ENCODE data around the gene CRTAC1.

DNA sequence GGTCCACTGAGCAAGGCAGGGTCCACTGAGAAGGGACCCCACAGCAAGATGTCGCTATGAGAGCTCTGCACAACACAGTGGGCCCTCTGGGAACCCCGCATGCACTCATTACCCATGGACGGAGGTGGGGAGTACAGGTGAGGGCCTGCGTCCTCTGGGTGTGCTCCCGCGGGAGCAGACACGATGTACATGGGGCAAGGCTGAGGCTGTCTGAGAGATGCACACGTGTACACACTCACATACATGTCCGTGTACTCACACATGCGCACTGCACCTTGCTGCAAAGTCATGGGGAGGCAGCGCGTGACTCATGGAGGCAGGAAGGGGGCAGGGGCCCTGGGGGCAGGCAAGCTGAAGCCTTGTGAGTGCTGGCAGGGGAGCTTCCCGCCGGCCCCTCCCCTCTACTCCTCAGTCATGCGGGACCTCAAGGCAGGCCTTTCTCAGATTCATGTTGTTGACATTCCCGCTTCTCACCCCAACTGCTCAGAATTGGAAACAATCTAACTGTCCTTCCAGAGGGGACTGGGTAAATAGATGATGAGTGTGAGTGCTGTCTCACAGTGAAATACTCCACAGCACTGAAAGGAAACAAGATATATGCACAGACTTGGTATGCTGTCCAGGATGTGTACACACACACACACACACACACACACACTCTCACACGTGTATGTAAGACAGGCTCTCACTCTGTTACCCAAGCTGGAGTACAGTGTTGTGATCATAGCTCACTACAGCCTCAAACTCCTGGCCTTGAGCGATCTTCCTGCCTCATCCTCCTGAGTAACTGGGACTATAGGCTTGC, 140.8 kb downstream of the CRTAC1 start:
- TF ChIP-seq EZH2 (IDR thresholded peaks at IDR 0.05; ENCODE audit: low read depth, unreplicated experiment) (no peak), POLR2AphosphoS5 (IDR thresholded peaks at IDR 0.05; ENCODE audit: low read depth) (no peak), STAT1 (IDR thresholded peaks at IDR 0.05; ENCODE audit: unreplicated experiment) (no peak)
- TF ChIP-seq, protein P1, sequence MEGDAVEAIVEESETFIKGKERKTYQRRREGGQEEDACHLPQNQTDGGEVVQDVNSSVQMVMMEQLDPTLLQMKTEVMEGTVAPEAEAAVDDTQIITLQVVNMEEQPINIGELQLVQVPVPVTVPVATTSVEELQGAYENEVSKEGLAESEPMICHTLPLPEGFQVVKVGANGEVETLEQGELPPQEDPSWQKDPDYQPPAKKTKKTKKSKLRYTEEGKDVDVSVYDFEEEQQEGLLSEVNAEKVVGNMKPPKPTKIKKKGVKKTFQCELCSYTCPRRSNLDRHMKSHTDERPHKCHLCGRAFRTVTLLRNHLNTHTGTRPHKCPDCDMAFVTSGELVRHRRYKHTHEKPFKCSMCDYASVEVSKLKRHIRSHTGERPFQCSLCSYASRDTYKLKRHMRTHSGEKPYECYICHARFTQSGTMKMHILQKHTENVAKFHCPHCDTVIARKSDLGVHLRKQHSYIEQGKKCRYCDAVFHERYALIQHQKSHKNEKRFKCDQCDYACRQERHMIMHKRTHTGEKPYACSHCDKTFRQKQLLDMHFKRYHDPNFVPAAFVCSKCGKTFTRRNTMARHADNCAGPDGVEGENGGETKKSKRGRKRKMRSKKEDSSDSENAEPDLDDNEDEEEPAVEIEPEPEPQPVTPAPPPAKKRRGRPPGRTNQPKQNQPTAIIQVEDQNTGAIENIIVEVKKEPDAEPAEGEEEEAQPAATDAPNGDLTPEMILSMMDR (conservative IDR thresholded peaks at IDR 0.05; ENCODE audit: low read depth in 2 of 2) = no peak
- TF ChIP-seq, protein P2, sequence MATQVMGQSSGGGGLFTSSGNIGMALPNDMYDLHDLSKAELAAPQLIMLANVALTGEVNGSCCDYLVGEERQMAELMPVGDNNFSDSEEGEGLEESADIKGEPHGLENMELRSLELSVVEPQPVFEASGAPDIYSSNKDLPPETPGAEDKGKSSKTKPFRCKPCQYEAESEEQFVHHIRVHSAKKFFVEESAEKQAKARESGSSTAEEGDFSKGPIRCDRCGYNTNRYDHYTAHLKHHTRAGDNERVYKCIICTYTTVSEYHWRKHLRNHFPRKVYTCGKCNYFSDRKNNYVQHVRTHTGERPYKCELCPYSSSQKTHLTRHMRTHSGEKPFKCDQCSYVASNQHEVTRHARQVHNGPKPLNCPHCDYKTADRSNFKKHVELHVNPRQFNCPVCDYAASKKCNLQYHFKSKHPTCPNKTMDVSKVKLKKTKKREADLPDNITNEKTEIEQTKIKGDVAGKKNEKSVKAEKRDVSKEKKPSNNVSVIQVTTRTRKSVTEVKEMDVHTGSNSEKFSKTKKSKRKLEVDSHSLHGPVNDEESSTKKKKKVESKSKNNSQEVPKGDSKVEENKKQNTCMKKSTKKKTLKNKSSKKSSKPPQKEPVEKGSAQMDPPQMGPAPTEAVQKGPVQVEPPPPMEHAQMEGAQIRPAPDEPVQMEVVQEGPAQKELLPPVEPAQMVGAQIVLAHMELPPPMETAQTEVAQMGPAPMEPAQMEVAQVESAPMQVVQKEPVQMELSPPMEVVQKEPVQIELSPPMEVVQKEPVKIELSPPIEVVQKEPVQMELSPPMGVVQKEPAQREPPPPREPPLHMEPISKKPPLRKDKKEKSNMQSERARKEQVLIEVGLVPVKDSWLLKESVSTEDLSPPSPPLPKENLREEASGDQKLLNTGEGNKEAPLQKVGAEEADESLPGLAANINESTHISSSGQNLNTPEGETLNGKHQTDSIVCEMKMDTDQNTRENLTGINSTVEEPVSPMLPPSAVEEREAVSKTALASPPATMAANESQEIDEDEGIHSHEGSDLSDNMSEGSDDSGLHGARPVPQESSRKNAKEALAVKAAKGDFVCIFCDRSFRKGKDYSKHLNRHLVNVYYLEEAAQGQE (IDR thresholded peaks at IDR 0.05; ENCODE audit: unreplicated experiment) = no peak

Measured in GM23338 (cell line).